GM12878 (cell line): Measurements from ENCODE around the gene OCLN.

Experiments
- CREB1 ChIP-seq: IDR thresholded peaks from 2 replicates; pipeline ENCODE4 v1.6.1; 2012; ENCODE audit warnings: low read depth, mild to moderate bottlenecking, inconsistent platforms
- CTCF ChIP-seq, 3 experiments: IDR thresholded peaks in 2 of 3; conservative IDR thresholded peaks in 1 of 3; 2 replicates each; pipeline ENCODE4 v1.5.1; 2011; ENCODE audit warnings: low read depth in 3 of 3, low read length in 3 of 3, mild to moderate bottlenecking in 3 of 3, control low read depth in 2 of 3, moderate library complexity in 2 of 3, inconsistent platforms in 1 of 3, mixed read lengths in 1 of 3; ENCODE audit not compliant: control insufficient read depth in 2 of 3, insufficient read depth in 1 of 3; ENCODE audit errors: extremely low read depth in 1 of 3
- MEF2A ChIP-seq: IDR thresholded peaks from 2 replicates; pipeline ENCODE4 v1.6.1; 2011; ENCODE audit warnings: low read depth, mild to moderate bottlenecking, low read length, moderate library complexity; ENCODE audit not compliant: insufficient read depth
- RCOR1 ChIP-seq: conservative IDR thresholded peaks from 2 replicates; pipeline ENCODE4 v1.6.1; 2012; ENCODE audit warnings: low read depth, low read length, improper control_type of control experiment
- SMAD5 ChIP-seq: IDR thresholded peaks from 2 replicates; pipeline ENCODE4 v1.6.1; 2016; ENCODE audit warnings: antibody characterized with exemption, low read depth
- SMARCA5 ChIP-seq: fragments of 450-650 bp; IDR thresholded peaks from 2 replicates; pipeline ENCODE4 v1.6.1; 2017; ENCODE audit warnings: mild to moderate bottlenecking
- USF2 ChIP-seq: IDR thresholded peaks from 2 replicates; pipeline ENCODE4 v1.6.1; 2011; ENCODE audit warnings: low read depth, low read length, improper control_type of control experiment, borderline replicate concordance
- ZNF217 ChIP-seq: fragments of 450-650 bp; IDR thresholded peaks from 2 replicates; pipeline ENCODE4 v1.6.1; 2017; ENCODE audit warnings: antibody characterized with exemption, mild to moderate bottlenecking

GRCh38 chr5:69527128-69527770 lies 34.7 kb downstream of the OCLN start:
- TF ChIP-seq SMARCA5 (no peak), CTCF (IDR thresholded peaks at IDR 0.05 in 2 of 3, conservative IDR thresholded peaks at IDR 0.05 in 1 of 3; ENCODE audit: control insufficient read depth in 2 of 3, extremely low read depth in 1 of 3, insufficient read depth in 1 of 3, low read depth in 3 of 3, low read length in 3 of 3) (no peak), SMAD5 (no peak), USF2 (no peak), RCOR1 (no peak), ZNF217 (no peak), CREB1 (no peak), MEF2A (no peak)
